ENCODE data around the gene SUMF1.

SUMF1 gene

DNA sequence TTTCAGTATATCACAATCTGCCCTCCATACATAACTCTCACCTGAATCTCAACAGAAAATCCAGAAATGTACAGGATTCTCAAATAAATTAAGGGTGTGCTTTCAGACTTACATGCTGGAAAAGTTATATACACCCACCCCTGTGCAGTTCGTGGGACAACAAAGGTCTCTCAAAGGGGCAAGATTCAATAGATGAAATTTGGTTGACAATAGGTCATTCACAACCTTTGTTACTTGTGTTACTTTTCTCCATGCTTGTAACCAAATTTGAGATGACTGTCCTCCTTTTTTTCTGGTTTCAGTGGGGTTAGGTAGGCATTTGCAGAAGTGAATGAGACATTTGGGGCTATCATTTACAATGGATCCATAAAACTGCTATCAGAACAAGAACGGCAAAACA, 91.2 kb downstream of the SUMF1 start:
- no peak for DNase-seq

DNA sequence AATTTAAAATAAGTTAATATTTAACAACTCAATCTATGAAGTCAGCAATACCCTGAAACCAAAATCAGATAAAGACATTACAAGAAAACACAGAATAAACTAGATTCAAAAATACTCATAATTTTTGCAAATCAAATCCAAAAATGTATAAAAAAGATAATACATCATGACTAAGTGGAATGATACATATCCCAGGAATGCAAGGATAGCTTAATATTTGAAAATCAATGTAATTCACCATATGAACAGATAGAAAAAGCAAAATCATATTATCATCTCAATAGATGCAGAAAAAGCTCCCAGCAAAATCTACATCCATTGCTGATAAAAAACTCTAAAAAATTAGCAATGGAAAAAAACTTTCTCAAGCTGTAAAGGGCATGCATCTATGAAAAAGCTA, 93.4 kb downstream of the SUMF1 start:
- DNase-seq, result no peak

GRCh38 chr3:4362523-4362922, 104.5 kb downstream of the SUMF1 start:
- no peak for DNase-seq

DNA sequence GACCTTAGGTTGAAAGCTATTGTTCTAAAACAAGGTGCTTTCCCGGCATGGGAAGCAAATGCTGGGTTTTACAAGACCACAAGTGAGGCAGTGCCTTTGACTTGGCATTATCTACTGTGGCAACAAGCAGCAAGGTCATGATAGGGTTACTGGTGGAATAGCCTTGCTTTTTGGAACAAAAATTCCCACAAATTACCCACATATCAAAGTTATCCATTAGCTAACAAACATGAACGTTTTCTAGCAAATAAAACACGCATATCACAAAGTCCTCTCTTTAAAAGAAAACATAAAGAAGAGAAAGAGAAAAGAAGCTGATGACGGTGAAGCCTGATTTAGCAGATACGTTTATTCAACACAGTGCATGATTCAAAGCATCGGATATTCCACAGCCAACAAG, 106.3 kb downstream of the SUMF1 start:
- no peak for DNase-seq

DNA sequence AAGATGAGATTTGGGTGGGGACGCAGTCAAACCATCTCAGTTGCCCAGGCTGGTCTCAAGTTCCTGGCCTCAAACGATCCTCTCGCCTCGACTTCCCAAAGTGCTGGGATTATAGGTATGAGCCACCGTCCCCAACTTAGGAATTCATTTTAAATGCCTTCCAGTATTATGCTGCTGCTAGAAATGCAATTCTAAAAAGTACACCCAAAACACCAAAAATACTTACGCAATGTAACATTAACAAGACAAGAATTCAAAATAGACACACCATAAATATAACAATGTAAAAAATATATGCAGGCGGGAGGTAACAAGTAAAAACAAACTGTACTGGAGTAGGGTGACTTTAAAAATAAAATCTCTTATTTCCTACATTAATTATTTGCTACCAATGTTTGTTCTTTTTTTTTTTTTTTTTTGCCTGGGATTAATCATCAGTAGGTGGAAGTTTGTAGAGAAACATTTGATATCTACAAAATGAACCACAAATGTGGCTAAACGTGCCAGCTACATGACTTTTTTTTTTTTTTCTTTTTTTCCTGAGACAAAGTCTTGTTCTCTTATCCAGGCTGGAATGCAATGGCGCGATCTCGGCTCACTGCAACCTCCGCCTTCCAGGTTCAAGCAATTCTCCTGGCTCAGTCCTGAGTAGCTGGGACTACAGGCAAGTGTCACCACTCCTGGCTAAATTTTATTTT, 107.1 kb downstream of the SUMF1 start:
- DNase-seq, result no peak

DNA sequence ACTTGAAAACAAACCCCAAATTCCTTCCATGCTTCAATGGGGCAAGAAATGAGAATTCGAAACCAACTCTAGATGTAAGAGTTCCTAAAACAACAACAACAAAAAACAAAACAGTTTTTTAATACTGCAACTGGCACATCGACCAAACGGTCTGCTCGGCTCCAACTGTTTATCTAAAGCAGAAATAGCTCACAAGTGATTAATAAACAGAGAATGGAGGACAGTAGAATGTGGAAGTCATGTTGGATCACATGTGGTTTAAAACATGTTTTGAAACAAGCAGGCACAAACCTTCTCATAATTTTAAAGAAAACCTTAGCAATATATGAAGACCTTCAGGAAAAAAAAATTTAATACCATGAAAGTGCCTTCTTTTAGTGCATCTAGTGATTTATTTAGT, 108.8 kb downstream of the SUMF1 start:
- DNase-seq, result no peak

DNA sequence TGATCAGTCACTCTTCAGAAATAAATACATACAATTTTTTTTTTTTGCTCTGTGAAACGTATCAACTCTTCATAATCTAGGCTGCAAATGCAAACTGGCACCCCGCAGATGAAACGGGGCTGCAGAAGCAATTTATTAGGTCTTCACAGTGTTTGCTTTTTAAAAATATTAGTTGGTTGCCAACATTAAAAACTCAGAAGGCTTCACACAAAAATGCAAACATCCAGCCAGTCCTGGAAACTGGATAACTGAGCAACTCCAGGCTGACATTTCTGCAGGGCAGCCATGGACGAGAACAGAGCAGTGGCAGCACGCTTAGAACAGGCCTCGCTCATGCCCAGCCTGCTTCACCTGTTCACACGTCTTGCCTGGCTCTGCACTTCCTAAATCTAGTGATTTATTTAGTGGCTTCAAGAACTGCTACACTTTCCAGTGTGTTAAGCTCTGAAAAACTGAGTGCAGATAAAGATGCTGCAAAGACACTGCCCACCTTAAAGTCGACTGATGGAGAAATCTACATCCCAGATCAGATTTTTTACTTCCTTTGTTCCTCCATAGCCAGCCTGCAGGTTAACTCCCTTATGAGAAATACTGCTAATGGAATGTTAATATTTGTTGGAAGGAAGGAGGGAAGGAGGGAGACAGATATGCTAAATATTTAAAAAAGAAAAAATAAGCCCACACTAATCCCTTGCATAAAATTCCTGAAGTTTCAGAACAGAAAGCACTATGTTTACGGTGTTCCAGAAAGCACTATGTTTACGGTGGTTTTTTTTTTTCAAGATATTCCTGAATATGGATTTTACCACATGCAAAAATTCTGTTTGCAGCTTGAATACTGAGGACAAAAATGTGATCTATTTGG, 110.3 kb downstream of the SUMF1 start:
- DNase-seq, result no peak

GRCh38 chr3:4356220-4356540, 110.9 kb downstream of the SUMF1 start:
- DNase-seq, result no peak

- peak in 1 of 2 donors; percentile 10 for DNase-seq
These were observed 111.5 kb downstream of the SUMF1 start for GRCh38 chr3:4355401-4356219.

GRCh38 chr3:4351872-4352271, 115.2 kb downstream of the SUMF1 start:
- no peak for DNase-seq

DNA sequence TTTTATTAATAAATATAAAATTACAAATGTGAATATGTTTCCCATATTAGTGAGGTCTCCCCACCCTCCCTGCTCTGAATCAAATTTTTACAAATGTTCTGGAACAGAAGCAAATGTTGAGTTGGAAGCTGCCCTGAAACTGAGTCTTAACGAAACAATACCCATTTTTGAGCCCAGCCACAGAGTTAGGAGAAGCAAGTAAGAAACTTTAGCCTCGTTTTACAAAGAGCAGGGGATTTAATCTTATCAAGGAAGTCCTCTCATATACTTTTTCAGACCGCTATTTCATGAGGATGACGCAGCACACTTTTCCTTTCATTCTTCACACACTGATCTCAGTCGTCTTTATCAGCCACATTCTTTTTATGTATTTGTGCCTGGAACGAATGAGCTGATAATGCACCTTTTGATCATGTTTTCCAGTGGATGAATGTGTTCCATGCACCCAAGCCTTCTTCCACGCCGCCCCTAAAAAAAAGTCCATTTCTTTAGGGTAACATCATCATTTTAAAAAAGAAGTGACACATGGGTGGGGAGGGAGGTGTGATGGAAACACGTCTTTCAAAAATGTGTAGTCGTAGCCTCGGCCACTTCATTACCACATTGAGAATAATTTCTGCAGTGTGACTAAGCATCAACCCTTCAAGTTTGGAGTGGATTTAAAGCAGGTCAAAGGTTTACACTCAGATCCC, 115.8 kb downstream of the SUMF1 start:
- DNase-seq, result peak; percentile 26 to 54

- peak; percentile 20 to 55 for DNase-seq
These were observed 116.3 kb downstream of the SUMF1 start for GRCh38 chr3:4350789-4351163.

DNA sequence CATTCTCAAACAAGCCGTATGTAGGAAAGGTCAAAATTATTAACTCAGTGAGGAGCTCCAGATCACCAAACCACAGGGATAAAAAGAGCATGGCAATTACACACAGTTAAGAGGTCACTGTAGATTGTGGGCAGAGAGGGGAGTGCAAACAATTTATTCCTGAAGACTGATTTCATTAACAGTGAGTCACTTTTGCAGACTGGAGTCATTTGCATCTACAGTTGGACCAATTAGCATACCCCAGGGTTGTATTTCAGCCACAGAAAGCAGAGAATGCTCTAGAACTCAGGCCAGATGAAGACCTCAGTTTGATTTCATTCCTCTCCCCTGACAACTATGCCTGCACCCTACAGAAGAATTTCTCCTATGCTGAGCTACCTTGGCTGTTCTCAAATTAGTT, 123.8 kb downstream of the SUMF1 start:
- no peak for DNase-seq

DNA sequence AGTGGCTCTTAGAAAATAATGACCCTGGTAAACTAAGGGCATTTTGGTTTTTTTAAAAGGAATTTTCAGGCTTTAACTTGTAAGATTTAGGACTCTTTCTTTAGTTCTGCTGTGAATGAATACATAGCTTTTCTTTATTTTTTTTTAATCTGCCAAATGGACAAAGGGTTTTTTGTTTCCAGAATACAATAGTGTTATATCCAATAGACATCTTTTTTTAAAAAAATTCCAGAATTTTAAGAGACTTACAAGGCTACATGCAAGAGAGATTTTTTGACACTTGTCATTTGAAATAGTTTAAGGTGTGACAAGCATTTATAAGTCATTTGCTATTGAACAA, 125.8 kb downstream of the SUMF1 start:
- no peak for DNase-seq

DNA sequence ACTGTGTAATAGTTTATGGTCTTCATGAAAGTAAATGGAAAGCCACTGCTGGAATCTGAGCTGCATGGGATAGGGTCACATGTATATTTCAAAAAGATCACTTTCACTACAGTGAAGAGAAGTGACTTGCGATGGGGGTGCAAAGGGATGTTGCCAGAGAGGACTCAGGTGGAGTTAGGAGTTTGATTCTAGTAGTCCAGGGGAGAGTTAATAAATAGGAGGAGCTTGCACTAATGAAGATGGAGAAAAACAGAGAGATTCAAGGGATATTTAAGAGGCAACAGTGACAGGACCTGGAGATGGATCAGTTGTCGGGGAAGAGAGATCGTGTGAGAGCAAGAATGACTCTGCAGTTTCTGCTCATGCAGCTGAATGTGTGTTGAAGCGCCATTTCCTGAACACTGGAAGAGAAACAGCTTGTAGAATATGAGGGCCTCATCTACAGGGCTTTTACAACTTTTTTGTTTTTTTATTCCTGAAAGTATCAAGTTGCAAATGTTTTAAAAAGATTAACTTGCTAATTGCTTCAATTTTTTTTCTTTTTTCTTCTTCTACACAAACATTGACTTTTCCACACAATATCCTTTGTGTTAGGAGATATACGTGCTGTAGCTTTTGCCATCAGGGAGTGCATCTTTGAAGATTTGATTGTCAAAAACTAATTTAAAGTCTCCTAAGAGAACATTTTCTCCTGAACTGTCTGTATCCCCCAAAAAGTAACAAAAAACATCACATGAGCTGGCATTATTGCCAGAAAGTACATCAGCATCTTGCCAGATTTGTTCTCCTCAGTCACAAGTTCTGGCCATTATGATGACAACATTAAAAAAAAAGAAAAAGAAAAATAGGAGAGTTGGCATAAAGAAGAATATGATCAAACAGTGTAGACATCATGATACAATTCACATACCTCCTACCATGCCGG, 126.4 kb downstream of the SUMF1 start:
- no peak for DNase-seq

GRCh38 chr3:4340077-4340410, 127.0 kb downstream of the SUMF1 start:
- DNase-seq, result no peak

DNA sequence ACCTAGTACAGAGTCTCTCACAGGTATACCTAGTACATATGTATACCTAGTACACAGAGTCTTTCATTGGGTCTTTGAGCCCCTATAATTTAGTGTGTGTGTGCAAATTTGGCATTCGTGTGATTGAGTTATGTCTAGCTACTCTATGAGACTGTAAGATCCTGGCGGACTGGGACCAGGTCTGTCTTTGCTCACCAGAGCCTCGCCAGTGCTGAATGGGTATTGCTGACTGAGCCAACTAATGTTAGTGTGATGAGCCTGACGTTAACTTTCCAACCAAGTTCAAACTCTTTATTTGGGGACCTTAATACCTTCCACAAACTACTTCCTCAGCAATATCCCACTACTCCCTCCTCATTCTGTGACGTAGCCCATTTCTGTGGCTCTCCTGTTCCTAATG, 128.3 kb downstream of the SUMF1 start:
- DNase-seq, result no peak

DNA sequence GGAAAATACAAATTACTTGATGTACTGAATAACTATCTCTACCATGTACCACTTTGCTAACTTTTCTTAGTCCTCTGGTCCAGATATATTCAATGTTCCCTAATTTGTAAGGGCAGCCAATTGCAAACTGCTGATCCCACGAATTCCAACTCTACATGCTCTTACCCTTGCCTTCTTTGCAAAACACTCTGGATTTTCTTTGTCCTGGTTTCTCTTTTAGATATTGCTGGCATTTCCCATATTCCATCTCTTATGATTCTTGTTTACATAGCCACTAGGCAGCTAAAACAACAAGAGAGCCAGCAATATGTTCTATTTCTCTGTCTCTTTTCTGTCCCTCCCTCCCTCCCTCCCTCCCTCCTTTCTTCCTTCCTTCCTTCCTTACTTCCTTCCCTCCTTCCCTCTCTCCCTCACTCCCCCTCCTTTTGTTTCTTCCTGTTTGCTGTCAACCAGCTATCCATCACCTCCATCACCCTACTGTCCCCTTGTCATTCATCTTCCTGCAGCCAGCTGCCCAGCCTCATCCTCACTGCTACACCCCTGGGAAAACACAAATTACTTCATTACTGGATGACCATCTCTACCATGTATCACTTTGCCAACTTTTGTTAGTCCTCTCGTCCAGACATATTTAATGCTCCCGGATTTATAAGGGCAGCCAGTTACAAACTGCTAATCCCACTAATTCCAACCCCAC, 130.1 kb downstream of the SUMF1 start:
- no peak for DNase-seq

DNA sequence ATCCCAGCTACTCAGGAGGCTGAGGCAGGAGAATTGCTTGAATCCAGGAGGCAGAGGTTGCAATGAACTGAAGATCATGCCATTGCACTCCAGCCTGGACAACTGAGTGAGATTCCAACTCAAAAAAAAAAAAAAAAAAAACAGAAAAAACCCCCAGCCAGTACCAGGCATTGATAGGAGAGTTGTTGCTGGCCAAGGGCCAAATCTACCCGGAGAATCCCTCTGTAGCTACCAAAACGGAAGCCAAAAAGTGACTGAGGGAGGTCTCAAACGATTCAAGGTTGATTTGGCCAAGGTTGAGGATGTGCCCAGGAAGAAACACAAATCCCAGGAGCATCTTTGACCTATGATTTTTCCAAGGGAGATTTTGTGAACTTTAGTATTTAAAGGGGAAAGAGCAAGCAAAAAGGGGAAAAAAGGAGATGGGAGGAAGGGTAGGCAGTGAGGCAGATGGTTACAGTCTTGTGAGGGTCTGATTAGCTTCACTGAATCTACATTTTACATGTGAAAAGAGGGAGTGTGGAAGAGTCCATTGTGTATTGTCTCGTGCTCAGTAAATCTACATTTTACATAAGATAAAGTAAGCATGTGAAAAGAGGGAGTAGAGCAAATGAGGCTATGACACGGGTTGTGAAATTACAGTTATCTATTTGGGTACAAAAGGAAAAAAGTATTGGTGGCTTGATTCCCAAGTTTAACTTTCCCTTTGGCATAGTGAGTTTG, 131.1 kb downstream of the SUMF1 start:
- DNase-seq, result no peak

DNA sequence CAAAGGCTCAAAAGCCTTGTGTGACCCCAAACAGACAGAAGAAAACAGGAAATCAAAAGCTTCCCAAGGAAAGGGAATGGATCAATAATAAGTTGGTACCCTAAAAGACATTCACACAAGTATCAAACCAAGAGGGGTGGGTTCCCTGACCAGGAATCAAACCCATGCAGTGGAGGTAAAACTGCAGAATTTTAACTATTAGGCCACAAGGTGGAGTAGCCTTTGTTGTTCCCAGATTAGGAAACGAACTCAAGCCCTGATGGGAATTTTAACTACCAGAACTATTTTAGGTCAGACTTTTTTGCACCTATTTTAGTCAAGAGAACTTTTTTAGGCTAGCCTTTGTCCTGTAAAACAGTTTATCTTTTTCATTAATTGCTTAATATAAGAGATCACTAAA, 132.5 kb downstream of the SUMF1 start:
- DNase-seq, result no peak

DNA sequence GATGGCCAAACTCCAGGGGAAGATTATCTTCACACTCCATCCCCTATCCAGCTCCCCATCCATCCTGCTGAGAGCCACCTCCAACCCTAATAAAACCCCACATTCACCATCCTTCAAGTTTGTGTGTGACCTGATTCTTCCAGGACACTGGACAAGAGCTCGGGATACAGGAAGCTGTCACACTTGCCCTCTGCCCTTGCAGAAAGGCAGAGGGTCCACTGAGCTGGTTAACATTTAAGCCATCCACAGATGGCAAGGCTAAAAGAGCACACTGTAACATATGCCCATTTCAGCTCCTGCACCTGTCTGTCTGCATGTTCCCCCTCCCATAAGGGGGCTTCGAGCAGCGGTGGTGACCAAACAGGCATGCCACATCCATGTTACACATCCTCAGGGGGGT, 134.1 kb downstream of the SUMF1 start:
- no peak for DNase-seq
